HepG2 (cell line): ENCODE results near the gene SLC2A8. TPM values are rescaled to one million over a fixed set of nuclear protein-coding genes. Genes with fewer than 3 reads are reported as not detected.

ENCODE experiments used
- HNF4A ChIP-seq: sonication (generic); formaldehyde crosslinking; IDR thresholded peaks from 2 replicates; pipeline ENCODE4 v1.4.0; 2020; ENCODE audit warnings: missing genetic modification reagents
- KLF16 ChIP-seq, 2 experiments: sonication (generic) in 1 of 2; formaldehyde crosslinking in 1 of 2; IDR thresholded peaks; 2 replicates each; pipeline versions ENCODE4 v1.6.1 to v1.8.0; 2016 to 2023; ENCODE audit warnings: missing genetic modification reagents in 2 of 2, missing compliant biosample characterization in 1 of 2
- KMT2A ChIP-seq: sonication (generic); formaldehyde crosslinking; IDR thresholded peaks from 2 replicates; pipeline ENCODE4 v1.4.0; 2020; ENCODE audit warnings: missing genetic modification reagents
- NAIF1 ChIP-seq: sonication (generic); formaldehyde crosslinking; IDR thresholded peaks from 2 replicates; pipeline ENCODE4 v1.5.0; 2020; ENCODE audit warnings: mild to moderate bottlenecking, missing genetic modification reagents, borderline replicate concordance
- NFE2L1 ChIP-seq: sonication (generic); formaldehyde crosslinking; IDR thresholded peaks from 2 replicates; pipeline ENCODE4 v1.4.0; 2020; ENCODE audit warnings: missing genetic modification reagents, mild to moderate bottlenecking, borderline replicate concordance
- TEAD3 ChIP-seq: optimal IDR thresholded peaks from 2 replicates; pipeline ENCODE3; 2016; ENCODE audit warnings: borderline replicate concordance
- YEATS2 ChIP-seq: sonication (generic); formaldehyde crosslinking; IDR thresholded peaks from 2 replicates; pipeline ENCODE4 v1.4.0; 2020; ENCODE audit warnings: missing genetic modification reagents, borderline replicate concordance
- ZBTB20 ChIP-seq: sonication (generic); formaldehyde crosslinking; IDR thresholded peaks from 2 replicates; pipeline ENCODE4 v1.8.1; 2023; ENCODE audit warnings: missing genetic modification reagents, low read depth, mild to moderate bottlenecking, borderline replicate concordance
- ZMAT3 ChIP-seq: sonication (generic); formaldehyde crosslinking; conservative IDR thresholded peaks from 2 replicates; pipeline ENCODE4 v1.7.0; 2021; ENCODE audit warnings: missing genetic modification reagents
- ZNF138 ChIP-seq: sonication (generic); formaldehyde crosslinking; IDR thresholded peaks from 2 replicates; pipeline ENCODE4 v1.5.0; 2020; ENCODE audit warnings: mild to moderate bottlenecking, low read depth, missing genetic modification reagents
- ZNF253 ChIP-seq: sonication (generic); formaldehyde crosslinking; IDR thresholded peaks from 2 replicates; pipeline ENCODE4 v1.8.0; 2022; ENCODE audit warnings: mild to moderate bottlenecking, missing genetic modification reagents, borderline replicate concordance
- ZNF335 ChIP-seq: sonication (generic); formaldehyde crosslinking; IDR thresholded peaks from 2 replicates; pipeline ENCODE4 v1.4.0; 2020; ENCODE audit warnings: missing genetic modification reagents
- ZSCAN21 ChIP-seq: sonication (generic); formaldehyde crosslinking; IDR thresholded peaks from 2 replicates; pipeline ENCODE4 v1.8.0; 2022; ENCODE audit warnings: mild to moderate bottlenecking, missing genetic modification reagents, moderate library complexity, borderline replicate concordance
- polyA plus RNA-seq, 8 experiments: library from polyadenylated mRNA; depleted of rRNA in 3 of 8; stranded (reverse) in 7 of 8; unstranded in 1 of 8; fragments of >200 nt; fragmentation: Illumina TruSeq in 4 of 8; extraction: Trizol in 4 of 8; gene quantifications; 2 replicates each; pipeline versions ENCODE4 v1.2.1 to v1.2.3, GENCODE V29; 2011 to 2016; ENCODE audit warnings: low read depth in 4 of 8, missing spikeins in 1 of 8, mixed read lengths in 1 of 8; ENCODE audit not compliant: insufficient read depth in 1 of 8
- total RNA-seq, 5 experiments: library from RNA; depleted of rRNA; stranded (reverse); fragments of >200 nt; fragmentation: Illumina TruSeq; extraction: Trizol; gene quantifications; 2 replicates each; pipeline ENCODE4 v1.2.3, GENCODE V29; 2016; ENCODE audit warnings: low read depth in 1 of 5
- TF ChIP-seq, protein P1 (sequence below): sonication (generic); formaldehyde crosslinking; IDR thresholded peaks from 2 replicates; pipeline ENCODE4 v1.4.0; 2020; ENCODE audit warnings: missing genetic modification reagents
- TF ChIP-seq, protein P2 (sequence below): sonication (generic); formaldehyde crosslinking; IDR thresholded peaks from 2 replicates; pipeline ENCODE4 v1.5.0; 2020; ENCODE audit warnings: mild to moderate bottlenecking, missing genetic modification reagents, borderline replicate concordance
- TF ChIP-seq, protein P3 (sequence below): IDR thresholded peaks from 2 replicates; pipeline ENCODE4 v1.6.1; 2016; ENCODE audit warnings: missing compliant biosample characterization, missing genetic modification reagents, borderline replicate concordance
- TF ChIP-seq, protein P4 (sequence below): sonication (generic); formaldehyde crosslinking; IDR thresholded peaks from 2 replicates; pipeline ENCODE4 v1.4.0; 2020; ENCODE audit warnings: mild to moderate bottlenecking, missing genetic modification reagents, borderline replicate concordance

SLC2A8 gene
- total and polyA plus RNA-seq, 2 of the 13 experiments (the other 11 are each of a cell fraction or from before 2014, with no cell fraction given) = 22.6 to 48.6 TPM

DNA sequence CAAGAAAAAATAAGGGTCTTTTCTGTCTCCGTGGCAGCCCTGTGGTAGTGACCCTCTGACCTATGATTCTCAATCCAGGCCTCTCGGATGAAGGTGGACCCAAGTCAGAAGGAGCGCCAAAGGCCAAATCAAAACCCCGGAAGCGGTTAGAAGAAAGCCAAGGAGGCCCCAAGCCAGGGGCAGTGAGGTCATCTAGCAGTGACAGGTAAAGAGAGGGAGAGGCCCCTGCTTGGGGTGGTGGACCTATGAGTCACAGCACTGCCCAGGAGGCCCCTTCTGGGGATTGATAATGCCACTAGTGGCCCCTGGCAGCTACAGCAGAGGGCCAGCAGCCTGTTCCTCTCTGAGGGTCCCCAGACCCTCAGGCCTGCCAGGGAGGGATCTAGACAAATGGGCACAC lies 6.4 kb upstream of the SLC2A8 start (continued):
- TF ChIP-seq ZBTB20 (CRISPR knock-in tag) (peak; percentile 79; the same call in 1 of the 2 replicates), ZNF138 (CRISPR knock-in tag) (no peak), NAIF1 (CRISPR knock-in tag) (0 out of 2 replicates have a peak, but pooled peaks have one; percentile 37), YEATS2 (CRISPR knock-in tag) (peak; percentile 74; the same call in 1 of the 2 replicates), ZMAT3 (no peak), NFE2L1 (CRISPR knock-in tag) (no peak), ZNF253 (CRISPR knock-in tag) (no peak), ZNF335 (CRISPR knock-in tag) (peak; percentile 78; the same call in 1 of the 2 replicates), TEAD3 (CRISPR knock-in tag) (peak; percentile 69), KMT2A (peak; percentile 52; the same call in 1 of the 2 replicates), KLF16 (CRISPR knock-in tag; IDR thresholded peaks at IDR 0.05) (peak in 1 of 2 experiments; percentile 90; a peak in 2 of 4 replicates), HNF4A (peak; percentile 76), ZSCAN21 (CRISPR knock-in tag) (no peak)
- TF ChIP-seq, protein P1, sequence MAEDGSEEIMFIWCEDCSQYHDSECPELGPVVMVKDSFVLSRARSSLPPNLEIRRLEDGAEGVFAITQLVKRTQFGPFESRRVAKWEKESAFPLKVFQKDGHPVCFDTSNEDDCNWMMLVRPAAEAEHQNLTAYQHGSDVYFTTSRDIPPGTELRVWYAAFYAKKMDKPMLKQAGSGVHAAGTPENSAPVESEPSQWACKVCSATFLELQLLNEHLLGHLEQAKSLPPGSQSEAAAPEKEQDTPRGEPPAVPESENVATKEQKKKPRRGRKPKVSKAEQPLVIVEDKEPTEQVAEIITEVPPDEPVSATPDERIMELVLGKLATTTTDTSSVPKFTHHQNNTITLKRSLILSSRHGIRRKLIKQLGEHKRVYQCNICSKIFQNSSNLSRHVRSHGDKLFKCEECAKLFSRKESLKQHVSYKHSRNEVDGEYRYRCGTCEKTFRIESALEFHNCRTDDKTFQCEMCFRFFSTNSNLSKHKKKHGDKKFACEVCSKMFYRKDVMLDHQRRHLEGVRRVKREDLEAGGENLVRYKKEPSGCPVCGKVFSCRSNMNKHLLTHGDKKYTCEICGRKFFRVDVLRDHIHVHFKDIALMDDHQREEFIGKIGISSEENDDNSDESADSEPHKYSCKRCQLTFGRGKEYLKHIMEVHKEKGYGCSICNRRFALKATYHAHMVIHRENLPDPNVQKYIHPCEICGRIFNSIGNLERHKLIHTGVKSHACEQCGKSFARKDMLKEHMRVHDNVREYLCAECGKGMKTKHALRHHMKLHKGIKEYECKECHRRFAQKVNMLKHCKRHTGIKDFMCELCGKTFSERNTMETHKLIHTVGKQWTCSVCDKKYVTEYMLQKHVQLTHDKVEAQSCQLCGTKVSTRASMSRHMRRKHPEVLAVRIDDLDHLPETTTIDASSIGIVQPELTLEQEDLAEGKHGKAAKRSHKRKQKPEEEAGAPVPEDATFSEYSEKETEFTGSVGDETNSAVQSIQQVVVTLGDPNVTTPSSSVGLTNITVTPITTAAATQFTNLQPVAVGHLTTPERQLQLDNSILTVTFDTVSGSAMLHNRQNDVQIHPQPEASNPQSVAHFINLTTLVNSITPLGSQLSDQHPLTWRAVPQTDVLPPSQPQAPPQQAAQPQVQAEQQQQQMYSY = no peak; the same call in 1 of the 2 replicates
- TF ChIP-seq, protein P2, sequence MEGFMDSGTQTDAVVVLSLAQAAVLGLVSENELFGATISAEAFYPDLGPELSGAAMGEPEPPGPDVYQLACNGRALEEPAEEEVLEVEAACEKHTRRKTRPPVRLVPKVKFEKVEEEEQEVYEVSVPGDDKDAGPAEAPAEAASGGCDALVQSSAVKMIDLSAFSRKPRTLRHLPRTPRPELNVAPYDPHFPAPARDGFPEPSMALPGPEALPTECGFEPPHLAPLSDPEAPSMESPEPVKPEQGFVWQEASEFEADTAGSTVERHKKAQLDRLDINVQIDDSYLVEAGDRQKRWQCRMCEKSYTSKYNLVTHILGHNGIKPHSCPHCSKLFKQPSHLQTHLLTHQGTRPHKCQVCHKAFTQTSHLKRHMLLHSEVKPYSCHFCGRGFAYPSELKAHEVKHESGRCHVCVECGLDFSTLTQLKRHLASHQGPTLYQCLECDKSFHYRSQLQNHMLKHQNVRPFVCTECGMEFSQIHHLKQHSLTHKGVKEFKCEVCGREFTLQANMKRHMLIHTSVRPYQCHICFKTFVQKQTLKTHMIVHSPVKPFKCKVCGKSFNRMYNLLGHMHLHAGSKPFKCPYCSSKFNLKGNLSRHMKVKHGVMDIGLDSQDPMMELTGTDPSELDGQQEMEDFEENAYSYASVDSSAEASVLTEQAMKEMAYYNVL = peak; percentile 58; the same call in 1 of the 2 replicates
- TF ChIP-seq, protein P3, sequence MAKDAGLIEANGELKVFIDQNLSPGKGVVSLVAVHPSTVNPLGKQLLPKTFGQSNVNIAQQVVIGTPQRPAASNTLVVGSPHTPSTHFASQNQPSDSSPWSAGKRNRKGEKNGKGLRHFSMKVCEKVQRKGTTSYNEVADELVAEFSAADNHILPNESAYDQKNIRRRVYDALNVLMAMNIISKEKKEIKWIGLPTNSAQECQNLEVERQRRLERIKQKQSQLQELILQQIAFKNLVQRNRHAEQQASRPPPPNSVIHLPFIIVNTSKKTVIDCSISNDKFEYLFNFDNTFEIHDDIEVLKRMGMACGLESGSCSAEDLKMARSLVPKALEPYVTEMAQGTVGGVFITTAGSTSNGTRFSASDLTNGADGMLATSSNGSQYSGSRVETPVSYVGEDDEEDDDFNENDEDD (CRISPR knock-in tag) = peak; percentile 47; the same call in 1 of the 2 replicates
- TF ChIP-seq, protein P4, sequence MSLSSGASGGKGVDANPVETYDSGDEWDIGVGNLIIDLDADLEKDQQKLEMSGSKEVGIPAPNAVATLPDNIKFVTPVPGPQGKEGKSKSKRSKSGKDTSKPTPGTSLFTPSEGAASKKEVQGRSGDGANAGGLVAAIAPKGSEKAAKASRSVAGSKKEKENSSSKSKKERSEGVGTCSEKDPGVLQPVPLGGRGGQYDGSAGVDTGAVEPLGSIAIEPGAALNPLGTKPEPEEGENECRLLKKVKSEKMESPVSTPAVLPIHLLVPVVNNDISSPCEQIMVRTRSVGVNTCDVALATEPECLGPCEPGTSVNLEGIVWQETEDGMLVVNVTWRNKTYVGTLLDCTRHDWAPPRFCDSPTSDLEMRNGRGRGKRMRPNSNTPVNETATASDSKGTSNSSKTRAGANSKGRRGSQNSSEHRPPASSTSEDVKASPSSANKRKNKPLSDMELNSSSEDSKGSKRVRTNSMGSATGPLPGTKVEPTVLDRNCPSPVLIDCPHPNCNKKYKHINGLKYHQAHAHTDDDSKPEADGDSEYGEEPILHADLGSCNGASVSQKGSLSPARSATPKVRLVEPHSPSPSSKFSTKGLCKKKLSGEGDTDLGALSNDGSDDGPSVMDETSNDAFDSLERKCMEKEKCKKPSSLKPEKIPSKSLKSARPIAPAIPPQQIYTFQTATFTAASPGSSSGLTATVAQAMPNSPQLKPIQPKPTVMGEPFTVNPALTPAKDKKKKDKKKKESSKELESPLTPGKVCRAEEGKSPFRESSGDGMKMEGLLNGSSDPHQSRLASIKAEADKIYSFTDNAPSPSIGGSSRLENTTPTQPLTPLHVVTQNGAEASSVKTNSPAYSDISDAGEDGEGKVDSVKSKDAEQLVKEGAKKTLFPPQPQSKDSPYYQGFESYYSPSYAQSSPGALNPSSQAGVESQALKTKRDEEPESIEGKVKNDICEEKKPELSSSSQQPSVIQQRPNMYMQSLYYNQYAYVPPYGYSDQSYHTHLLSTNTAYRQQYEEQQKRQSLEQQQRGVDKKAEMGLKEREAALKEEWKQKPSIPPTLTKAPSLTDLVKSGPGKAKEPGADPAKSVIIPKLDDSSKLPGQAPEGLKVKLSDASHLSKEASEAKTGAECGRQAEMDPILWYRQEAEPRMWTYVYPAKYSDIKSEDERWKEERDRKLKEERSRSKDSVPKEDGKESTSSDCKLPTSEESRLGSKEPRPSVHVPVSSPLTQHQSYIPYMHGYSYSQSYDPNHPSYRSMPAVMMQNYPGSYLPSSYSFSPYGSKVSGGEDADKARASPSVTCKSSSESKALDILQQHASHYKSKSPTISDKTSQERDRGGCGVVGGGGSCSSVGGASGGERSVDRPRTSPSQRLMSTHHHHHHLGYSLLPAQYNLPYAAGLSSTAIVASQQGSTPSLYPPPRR = peak; percentile 71; the same call in 1 of the 2 replicates
